H4 (cell line): ENCODE data around the gene OR10H5. TPM values are rescaled to one million over a fixed set of nuclear protein-coding genes. Genes with fewer than 3 reads are reported as not detected.
A peak's percentile ranks its signal among the peaks of the same experiment; 100 is the strongest.

Source experiments
- DNase-seq: peaks from one replicate; pipeline ENCODE4 v3.0.0-alpha.2; 2015; ENCODE audit warnings: low spot score
- total RNA-seq: library from RNA; depleted of rRNA; stranded (reverse); fragments of >200 nt; shearing (Covaris generic); gene quantifications from 2 replicates; pipeline ENCODE4 v1.2.3, GENCODE V29; 2014; rRNA removed

OR10H5 gene
- total RNA-seq, 1 experiment from 2014 or later = not detected

DNA sequence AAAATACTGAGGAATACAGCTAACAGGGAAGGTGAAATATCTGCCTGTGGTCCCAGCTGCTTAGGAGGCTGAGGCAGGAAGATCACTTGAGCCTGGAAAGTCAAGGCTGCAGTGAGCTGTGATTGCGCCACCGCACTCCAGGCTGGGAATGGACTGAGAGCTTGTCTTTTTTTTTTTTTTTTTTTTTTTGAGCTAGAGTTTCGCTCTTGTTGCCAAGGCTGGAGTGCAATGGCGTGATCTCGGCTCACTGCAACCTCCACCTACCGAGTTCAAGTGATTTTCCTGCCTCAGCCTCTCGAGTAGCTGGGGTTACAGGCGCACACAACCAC is 56.4 kb downstream of the OR10H5 start:
- DNase-seq = peak; percentile 76

DNA sequence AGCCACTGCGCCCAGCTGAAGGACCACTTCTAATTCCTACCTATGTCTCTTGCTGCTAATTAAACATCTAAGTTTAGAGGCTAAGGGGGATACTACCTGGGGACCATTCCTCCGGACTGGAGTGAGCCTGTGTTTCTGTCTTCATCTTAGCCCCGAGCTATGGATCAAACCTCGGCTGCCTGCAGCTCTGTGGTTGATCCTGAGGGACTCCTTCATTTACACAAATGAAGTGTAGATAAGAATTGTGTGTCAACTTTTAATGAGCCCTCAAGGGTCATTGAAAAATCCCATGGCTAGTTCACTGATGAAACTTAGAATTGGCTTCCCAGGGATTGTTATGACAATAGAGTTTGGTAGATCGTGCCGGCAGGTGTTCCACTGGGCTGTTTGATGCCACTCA is 59.5 kb downstream of the OR10H5 start:
- DNase-seq = no peak

DNA sequence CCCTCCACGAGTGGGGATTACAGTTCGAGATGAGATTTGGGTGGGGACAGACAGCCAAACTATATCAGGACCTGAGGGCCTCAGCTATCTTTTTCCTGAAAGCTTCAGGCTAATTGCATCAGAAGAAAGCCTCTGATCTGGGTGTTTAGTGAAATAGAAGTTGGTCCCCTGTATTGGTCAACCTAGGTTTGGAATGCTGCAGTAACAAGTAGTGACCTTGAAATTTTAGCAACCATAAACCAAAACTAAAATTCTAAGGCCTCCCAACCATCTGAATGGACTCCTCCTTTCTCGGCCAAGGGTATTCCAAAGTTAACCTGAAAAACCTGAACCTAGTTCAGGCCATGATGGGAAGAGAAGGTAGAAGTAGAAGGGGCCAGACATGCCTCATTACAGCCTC is 62.9 kb downstream of the OR10H5 start:
- no peak for DNase-seq

Other genes with a start within 250 kb of the OR10H5 start
- not detected in 2 replicates for gene CYP4F8, start 172.4 kb upstream of the OR10H5 start, total RNA-seq
- gene CYP4F3, start 146.8 kb upstream of the OR10H5 start, total RNA-seq = 0.08 and 0.17 TPM in 2 replicates
- gene CYP4F12, start 114.6 kb upstream of the OR10H5 start, total RNA-seq = 3.6 and 6.3 TPM in 2 replicates
- gene OR10H2, start 59.6 kb upstream of the OR10H5 start, total RNA-seq = not detected in 2 replicates
- not detected in 2 replicates for gene OR10H3, start 49.7 kb upstream of the OR10H5 start, total RNA-seq
- gene OR10H1, start 28.0 kb downstream of the OR10H5 start, total RNA-seq = not detected in 2 replicates
- gene CYP4F2, start 110.4 kb downstream of the OR10H5 start, total RNA-seq = 0.70 and 3.8 TPM in 2 replicates
- 17.6 and 18.2 TPM in 2 replicates for gene CYP4F11, start 146.9 kb downstream of the OR10H5 start, total RNA-seq
- not detected in 2 replicates for gene OR10H4, start 161.3 kb downstream of the OR10H5 start, total RNA-seq